ENCODE measurements around the gene STAM2.

GRCh38 chr2:152176113-152176714 lies 651 bp upstream of the STAM2 start:
- TF ChIP-seq POLR2A (IDR thresholded peaks at IDR 0.05) (no peak), CTCF (IDR thresholded peaks at IDR 0.05) (no peak), EP300 (IDR thresholded peaks at IDR 0.05) (no peak)

Data from ovary (tissue), 3 donors.